Activated T-cell treated with anti-CD3 and anti-CD28 coated beads for 1 hour (primary cell): ENCODE results near the gene SLC25A6.
"Not testable (repeated sequence)": the region's sequence is repeated elsewhere in the genome, so short reads cannot be mapped to it uniquely, and the experiment has no call there.

ENCODE experiments used
- DNase-seq: peaks from one replicate; pipeline ENCODE4 v3.0.0-alpha.2; 2020; ENCODE audit warnings: low read depth

SLC25A6 gene

DNA sequence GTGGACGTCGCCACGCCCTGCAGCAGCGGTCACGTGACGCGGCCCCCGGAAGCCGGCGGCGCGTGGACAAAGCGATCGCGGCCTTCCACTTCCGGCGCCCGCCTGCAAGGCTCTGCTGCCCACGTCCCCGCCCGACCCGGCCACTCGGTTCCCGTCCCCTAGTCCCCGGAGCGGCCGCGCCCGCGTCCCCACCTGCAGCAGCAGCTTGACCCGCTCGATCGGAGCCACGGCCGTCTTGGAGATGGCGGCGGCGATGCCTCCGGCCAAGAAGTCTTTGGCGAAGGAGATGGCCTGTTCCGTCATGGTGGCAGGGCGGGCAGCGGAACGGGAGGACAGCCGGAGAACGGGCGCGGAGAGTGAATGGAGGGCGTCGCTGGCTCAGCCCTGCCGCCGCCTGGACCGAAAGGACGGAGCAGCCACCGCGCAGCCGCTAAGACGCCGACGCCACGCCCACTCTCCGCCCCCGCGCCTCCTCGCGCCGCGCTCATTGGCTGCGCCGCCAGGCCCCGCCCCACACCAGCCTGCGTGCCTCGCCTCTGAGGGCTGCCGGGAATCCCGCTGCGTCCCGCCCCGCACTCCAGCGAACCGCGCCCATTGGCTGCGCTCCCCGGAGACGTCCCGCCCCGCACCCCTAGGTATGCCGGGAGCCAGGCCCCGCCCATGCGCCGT, at the start of gene SLC25A6:
TSS of gene SLC25A6 (minus strand) at position 407 of the 669 bp plus-strand sequence. CDS start at position 303, 104 bp downstream.
- peak; percentile 99 for DNase-seq

DNA sequence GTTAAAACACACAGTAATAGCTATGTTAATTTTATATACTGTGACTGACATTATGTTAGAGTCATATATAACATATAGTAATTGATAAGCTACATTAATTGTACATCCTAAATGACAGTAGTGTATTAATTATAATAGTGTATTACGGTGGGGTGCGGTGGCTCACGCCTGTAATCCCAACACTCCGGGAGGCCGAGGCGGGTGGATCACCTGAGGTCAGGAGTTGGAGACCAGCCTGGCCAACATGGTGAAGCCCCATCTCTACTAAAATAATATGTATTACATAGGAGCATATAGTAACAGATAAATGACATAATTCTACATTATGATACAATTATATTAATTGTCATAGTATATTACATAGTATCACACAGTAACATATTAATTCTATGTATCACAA, 48.6 kb upstream of the SLC25A6 start:
- no peak for DNase-seq

DNA sequence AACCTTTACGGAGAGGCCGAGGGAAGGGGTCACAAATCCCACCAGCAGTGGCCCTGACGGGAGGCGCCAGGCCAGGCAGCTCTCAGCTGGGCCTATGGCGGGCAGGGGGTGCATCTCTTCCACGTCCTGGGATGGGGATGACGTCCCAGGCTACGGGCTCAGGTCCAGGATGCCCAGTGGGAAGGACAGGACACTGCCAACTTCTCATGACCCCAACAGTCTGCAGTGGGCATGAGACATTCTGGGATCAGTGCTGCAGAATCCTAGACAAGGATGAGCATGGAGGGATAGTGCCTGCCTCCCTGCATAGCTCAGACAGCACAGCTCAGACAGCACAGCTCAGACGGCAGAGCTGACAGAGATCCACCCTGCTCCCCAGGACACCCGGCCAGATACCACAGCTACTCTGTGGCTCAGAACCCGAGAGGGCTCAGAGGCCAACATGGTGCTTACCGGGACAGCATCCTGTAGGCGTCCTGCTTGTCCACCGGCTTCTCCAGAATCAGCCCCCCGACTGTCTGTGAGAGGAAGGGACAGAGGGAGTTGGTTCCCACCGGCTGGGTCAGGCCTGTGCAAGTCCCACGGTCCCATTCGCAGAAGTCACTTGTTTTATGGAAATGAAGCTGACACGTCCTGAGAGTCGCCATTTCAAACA, 43.5 kb upstream of the SLC25A6 start:
- no peak for DNase-seq

DNA sequence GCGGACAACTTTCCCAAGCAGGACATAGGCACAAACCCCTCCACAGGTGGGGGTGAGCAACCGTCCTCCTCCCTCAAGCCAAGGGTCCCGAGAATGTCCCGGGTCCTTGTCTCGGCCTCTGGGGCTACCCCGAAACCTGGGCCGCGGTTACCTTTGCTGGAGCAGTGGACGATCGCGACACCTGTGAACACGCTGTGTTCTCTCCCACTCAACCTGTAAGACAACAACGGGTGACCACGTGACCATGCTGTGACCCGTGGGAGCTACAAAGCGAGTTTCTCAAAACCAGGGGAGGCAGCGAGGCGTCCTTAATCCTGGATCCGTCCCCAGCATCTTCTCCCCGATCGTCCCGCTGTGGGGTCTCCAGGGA, 42.9 kb upstream of the SLC25A6 start:
- DNase-seq: no peak

DNA sequence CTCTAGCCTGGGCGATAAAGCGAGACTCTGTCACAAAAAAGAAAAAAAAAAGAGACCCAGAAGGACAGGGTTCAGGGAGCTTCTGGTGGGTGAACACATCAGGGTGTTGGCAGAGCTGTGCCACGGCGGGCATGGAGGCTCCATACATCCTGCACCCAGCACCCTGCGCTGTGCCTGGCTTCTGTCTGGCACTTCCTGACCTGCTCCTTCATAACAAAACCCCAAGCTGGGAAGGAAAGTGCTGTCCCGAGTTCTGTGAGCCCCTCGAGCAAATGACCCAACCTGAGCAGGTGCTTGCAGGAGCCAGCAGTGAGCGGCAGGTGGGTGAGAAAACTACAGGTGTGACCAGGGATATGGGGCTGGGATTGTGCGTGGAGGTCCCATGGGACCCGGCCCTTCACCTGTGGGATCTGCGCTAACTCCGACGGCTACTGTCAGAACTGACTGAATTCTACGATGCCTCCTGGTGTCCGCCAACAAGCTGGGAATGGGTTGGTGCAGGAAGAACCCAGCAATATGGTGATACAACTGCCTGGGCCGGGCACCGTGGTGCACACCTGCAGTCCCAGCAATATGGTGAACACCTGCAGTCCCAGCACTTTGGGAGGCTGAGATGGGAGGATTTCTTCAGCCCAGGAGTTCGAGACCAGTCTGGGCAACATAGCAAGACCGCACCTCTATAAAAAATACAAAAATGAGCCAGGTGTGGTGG, 41.9 kb upstream of the SLC25A6 start:
- DNase-seq: no peak

DNA sequence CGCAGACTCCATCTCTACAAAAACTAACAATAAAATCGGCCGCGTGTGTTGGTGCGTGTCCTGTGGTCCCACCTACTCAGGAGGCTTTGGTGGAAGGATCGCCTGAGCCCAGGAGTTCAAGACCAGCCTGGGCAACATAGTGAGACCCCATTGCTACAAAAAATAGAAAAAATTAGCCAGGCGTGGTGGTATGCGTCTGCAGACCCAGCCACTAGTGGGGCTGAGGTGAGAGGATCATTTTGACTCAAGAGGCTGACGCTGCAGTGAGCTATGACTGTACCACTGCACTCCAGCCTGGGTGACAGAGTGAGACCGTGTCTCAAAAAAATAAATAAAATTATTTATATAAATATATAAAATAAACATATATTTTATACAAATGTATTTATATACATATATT, 38.5 kb upstream of the SLC25A6 start:
- DNase-seq: no peak

DNA sequence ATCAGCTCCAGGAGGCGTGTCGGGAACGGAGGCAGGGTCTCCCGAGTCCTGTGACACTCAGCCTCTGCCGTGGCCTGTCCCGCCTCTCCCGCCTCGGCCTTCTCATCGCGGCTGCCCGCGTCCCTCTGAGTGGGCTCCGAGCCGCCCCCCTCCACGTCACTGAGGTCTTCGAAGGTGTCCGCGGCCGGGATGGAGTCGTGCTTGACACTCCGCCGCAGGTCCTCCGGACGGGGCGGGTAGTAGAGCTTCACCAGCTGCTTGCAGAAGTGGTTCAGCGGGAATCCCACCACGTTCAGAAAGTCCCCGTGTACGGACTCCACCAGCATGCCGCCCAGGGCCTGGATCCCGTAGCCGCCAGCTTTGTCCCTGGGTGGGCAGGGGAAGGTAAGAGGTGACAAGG, 35.8 kb upstream of the SLC25A6 start:
- DNase-seq: no peak

DNA sequence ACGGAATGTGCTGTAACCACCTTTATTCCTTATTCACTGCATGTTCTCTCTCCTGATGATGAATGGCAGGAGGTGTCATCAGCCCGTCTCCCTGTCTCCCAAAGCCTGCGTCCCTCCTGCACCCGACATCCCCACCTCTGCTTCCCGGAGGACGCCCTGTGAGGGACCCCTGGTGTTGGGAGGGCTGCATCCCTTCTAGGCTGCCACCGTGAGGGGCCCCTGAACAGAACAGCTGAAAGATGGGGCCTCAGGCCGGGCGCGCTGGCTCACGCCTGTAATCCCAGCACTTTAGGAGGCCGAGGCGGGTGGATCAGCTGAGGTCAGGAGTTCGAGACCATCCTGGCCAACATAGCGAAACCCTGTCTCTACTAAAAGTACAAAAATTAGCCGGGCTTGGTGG, 34.4 kb upstream of the SLC25A6 start:
- DNase-seq: not testable (repeated sequence)

DNA sequence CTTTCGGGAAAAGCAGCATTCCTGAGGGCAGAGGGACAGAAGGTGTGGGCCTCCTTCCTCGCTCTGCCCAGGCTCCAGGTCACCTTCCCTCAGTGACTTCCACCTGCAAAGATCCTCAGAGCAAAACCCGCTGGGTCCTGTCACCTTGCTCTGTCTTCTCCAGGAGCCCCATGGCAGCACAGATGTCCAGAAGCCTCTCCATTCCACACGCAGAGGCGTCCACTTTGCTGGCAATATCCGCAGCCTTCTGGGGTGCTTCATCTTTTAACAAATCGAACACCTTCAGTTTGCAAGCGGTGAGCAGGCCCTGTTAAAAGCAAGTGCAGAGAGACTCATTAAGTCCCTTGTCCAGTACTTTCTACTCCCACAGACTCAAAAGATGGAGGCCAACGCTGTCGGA, 33.5 kb upstream of the SLC25A6 start:
- DNase-seq: no peak

DNA sequence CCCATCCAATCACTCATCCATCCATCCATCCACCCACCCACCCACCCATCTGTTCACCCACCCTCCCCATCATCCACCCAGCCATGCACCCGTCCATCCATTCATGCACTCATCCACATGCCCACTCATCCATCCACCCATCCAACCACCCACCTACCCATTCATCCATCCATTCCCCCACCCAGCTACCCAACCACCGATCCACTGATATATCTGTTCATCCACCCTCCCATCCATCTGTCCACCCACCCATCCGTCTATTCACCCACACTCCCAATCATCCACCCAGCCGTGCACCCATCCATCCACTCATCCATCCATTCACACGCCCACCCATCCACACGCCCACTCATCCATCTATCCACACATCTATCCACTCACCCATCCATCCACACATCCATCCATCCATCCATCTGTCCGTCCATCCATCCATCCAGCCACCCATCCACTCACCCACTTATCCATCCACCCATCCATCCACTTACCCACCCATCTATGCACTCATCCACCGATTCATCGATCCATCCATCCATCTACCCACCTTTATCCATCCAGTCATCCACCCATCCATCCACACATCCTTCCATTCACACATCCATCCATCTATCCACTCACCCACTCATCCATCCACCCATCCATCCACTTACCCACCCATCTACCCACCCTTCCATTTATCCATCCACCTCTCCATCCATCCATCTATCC, 32.4 kb upstream of the SLC25A6 start:
- DNase-seq: no peak

DNA sequence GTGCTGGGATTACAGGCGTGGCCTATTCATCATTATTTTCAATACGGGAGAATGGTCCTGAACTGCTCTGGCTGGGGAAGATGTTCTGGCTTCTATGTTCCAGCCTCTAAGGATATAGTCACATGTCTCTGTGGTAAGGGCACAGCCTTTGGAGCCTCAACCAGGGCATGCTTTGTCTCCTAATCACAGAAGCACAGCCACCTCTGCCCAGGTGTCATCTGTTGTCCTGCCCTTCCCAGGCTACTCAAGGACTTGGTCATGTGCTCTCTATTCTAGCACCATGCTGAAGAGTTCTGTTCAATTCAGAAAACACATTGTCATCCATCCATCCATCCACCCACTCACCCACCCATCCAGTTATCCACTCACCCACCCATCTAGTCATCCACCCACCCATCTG, 31.3 kb upstream of the SLC25A6 start:
- DNase-seq: no peak

DNA sequence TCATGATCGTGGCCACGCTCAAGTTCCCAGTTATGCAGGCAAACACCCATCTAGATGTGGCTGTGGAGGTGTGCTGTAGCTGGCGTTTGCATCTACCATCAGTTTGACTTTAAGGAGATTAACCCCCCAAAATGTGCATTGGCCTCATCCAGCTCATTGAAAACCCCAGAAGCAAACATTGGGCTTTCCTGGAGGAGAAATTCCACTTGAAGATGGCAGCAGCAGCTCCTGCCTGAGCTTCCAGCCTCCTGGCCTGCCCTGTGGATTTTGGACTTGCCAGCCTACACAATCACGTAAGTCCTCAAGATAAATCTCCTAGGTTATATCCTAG, 30.2 kb upstream of the SLC25A6 start:
- no peak for DNase-seq

DNA sequence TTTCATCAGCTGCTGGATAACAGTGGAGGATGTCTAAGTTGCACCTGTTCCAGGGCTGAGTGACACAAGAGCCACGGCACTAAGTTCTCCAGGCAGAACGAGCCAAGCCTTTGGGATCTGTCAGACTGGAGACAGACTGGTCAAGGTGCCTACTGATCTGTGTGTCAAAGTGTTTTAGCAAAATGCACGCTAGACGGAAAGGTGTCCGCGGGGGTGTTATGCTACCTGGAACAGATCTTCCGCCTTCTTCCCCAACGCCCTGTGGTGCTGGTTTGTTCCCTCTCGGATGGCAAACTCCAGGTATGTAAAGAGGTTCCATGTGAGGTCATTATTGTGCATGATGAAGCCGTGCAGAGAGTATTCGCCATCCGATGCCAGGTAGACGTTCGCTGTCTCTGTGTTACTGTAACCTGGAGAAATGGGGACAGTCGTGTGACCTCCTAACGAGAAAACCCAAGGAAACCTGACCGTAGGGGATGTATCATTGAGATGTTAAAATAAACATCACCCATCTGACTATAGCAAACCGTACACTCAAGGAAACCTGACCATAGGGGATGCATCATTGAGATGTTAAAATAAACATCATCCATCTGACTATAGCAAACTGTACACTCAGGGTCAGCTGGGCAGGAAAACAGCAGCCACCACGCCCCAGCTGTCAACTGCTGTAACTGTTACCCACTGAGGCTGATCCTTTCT, 29.7 kb upstream of the SLC25A6 start:
- no peak for DNase-seq

DNA sequence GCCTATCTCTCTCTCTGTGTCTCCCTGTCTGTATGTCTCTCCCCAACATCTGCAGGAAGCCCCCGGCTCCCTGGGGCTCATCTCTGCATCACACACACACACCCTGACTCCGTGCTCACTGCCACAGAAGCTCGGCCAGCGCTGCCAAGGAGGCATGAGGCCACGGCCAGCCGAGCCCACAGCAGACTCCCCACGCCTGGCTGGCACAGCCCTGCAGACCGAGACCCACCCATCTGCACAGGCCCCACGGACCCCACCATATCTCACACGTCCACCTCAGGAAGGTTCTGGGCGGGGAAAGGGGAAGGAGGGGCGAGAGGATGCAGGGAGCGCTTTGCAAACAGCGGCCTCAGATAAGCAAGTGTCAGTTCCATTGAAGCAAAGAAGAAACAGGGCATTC, 28.5 kb upstream of the SLC25A6 start:
- DNase-seq: no peak

DNA sequence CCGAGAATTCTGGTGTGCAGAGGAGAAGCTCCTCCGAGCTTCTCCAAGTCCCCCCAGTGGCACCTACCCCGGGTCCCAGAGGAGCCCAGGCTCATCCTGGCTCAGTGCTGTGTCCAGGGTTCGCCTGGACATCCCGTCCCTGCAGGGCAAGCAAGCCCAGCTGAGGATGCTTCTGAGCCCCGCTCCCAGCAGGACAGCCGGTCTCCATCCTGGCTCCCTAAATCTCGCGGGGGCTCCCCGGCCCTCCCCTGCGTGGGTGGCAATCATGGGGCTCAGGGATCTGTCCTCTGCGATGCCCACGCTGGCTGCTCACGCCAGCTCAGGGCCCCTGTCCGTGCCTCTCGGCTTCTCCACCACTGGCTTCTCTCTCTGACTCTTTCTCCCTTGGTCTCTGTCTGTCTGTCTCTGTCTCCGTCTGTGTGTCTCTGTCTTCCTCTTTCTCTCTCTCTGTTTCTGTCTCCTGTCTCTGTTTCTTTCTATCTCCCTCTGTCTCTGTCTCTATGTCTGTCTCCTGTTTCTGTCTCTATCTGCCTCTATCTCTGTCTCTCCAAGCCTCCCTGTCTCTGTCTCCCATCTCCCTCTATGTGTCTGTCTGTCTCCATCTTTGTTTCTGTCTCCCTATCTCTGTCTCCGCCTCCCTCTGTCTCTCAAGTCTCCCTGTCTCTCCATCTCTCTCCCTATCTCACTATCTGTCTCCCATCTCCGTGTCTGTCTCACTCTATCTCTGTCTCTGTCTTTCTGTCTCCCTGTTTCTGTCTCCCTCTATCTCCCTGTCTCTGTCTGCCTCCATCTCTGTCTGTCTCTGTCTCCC, 27.8 kb upstream of the SLC25A6 start:
- DNase-seq: no peak

DNA sequence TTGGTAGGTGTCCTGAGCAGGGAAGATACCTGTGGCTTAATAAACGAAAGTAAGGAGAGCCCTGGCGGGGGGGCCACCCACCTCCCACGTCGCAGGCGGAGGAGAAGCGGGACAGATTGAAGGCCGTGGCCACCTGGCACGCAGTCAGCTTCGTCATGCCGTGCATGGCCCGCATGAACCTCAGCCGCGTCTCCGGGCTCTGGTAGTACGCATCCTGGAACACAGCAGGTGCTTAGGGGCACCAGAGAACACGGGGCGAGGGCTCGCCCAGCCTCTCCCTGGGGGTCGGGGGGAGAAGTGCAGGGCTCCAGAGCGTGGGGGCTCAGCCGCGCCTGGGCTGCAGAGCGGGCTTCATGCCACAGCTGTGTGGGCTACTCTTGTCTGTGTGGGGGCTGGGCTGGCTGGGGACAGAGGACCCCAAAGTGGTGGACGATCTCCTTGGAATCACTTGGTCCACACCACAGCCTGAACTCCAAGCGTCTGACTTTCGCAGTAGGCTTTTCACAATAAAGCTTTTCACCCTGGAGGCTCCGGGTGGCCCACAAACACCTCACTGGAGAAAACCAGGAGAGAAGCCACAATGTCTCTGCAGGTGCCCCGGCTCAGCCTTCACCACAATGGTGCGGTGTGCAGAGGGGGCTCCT, 27.1 kb upstream of the SLC25A6 start:
- DNase-seq: no peak

DNA sequence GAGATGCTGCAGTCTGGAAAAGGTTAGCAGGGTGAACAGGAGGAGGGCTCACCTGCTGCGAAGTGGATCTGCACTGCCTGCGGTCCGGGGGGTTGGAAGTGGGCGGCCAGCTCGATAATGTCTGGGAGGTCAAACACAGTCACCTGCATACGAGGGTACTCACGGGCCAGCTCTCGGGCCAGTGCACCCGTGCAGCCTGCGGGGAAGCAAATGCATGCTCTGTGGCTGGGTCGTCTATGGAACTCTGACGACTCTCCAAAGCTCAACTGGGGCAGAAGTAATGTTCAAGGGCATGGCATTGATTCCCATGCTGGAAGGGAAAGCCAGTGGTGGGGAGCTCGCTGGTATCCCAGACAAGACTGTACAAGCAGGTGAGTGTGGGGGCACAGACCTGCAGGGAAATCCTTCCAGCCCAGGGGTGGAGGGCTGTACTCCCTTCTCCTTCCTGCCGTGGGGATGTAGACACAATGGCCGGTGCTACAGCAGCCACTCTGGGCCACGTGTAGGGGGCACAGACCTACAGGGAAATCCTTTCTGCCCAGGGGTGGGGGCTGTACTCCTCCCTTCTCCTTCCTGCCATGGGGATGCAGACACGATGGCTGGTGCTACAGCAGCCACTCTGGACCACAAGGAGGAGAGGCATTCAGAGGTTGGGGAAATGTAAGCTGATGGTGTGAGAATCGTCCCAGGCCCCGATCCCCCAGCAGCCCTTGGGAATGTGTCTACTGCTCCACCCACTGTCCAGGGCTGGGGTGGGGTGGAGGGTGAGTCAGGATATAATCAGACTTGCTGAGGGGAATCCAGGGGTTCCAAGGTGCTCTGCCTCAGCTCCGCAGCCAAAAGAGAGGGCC, 26.2 kb upstream of the SLC25A6 start:
- no peak for DNase-seq

DNA sequence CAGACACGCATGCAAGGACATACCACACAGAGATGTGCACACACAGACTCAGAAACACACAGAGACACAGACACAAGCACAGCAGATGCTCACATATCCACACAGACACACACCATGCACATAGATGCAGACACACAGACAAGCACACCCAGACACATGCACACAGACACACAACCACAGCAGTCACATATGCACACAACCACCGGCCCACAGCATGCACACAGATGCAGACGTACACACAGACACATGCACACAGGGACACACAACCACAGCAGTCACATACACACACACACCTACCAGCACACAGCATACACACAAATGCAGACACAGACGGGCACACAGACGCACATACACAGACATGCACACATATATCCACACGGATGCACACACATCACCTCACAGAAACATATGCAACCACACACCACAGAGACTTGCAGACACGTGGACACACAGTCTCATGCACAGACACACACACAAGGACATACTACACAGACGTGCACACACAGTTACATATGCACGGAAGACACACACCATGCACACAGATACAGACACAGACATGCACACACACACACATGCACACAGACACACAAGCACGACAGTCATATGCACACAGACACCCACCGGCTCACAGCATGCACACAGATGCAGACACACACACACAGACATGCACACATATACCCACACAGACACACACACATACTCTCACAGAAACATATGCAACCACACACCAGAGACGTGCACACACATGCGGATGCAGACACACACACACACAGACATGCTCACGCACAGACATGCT, 25.2 kb upstream of the SLC25A6 start:
- DNase-seq: no peak

DNA sequence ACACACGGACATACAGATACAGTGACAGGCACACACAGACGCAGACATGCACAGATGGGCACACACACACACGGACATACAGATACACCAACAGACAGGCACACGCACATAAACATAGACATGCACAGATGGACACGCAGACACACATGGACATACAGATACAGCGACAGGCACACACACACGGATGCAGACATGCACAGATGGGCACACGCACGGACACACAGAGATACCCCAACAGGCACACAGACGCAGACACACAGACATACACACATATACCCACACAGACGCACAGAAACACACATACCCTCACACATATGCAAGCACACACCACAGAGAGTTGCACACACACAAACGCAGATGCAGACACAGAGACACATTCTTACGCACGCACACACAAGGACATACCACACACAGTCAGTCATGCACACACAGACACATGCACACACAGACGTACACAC, 24.4 kb upstream of the SLC25A6 start:
- DNase-seq: no peak
